Stomach (tissue), 4 donors: ENCODE results near the gene PALLD.

Experiments
- POLR2A ChIP-seq, 4 donors: fragments of 450-650 bp; IDR thresholded peaks; one replicate each; pipeline ENCODE4 v1.6.1; 2016; ENCODE audit warnings: antibody characterized with exemption in 4 of 4, control low read depth in 2 of 4, mild to moderate bottlenecking in 1 of 4, moderate library complexity in 1 of 4
- POLR2AphosphoS5 ChIP-seq, 3 donors: sonication (generic); formaldehyde crosslinking; IDR thresholded peaks; one replicate each; pipeline ENCODE4 v1.6.1; 2016; ENCODE audit warnings: antibody characterized with exemption in 3 of 3
- TF ChIP-seq, protein P1 (sequence below), 7 experiments: fragments of 450-650 bp in 4 of 7; fragments of 200-600 bp in 3 of 7; sonication (generic) in 3 of 7; IDR thresholded peaks; one replicate each; pipeline ENCODE4 v1.5.1; 2016 to 2019; ENCODE audit warnings: antibody characterized with exemption in 7 of 7, control low read depth in 2 of 7, mild to moderate bottlenecking in 1 of 7

DNA sequence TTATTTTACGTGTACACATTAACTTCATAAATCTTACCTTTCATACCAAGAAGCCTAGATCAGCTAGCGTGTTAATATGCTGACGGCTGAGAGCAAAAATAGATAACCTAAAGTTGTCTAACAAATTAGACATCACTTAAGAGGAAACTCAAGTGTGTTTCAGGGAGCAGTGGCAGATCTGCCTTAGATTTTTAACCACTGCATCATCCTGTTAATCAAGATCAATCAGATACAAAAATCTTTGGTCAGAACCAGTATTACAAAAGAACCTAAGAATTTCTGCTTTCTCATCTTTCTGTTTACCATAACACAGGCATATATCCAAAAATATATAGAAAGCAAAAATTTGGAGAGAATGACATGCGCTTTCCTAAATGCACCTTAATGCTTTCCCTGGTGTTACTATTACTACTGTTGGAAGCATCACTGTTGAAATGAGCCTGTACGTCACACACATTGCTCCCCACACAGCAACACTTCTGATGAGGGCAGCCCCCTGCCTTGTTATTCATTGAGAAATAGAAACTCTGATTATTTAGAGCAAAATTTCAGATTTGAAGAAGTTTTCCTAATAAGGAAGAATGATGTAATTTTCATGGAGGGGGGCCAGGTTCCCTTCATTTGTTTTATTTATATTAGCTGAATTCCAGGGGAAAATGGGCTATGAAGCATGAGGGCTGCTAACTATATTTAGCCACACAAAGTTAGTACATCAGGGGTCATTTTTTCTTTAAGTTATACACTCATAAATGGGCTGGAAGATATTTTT is 360.9 kb downstream of the PALLD start:
- TF ChIP-seq POLR2AphosphoS5 (IDR thresholded peaks at IDR 0.05) (peak in 1 of 3 donors; percentile 20), POLR2A (IDR thresholded peaks at IDR 0.05) (no peak)
- TF ChIP-seq, protein P1, sequence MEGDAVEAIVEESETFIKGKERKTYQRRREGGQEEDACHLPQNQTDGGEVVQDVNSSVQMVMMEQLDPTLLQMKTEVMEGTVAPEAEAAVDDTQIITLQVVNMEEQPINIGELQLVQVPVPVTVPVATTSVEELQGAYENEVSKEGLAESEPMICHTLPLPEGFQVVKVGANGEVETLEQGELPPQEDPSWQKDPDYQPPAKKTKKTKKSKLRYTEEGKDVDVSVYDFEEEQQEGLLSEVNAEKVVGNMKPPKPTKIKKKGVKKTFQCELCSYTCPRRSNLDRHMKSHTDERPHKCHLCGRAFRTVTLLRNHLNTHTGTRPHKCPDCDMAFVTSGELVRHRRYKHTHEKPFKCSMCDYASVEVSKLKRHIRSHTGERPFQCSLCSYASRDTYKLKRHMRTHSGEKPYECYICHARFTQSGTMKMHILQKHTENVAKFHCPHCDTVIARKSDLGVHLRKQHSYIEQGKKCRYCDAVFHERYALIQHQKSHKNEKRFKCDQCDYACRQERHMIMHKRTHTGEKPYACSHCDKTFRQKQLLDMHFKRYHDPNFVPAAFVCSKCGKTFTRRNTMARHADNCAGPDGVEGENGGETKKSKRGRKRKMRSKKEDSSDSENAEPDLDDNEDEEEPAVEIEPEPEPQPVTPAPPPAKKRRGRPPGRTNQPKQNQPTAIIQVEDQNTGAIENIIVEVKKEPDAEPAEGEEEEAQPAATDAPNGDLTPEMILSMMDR (IDR thresholded peaks at IDR 0.05): no peak
